ENCODE data around the gene PCDH15.

DNA sequence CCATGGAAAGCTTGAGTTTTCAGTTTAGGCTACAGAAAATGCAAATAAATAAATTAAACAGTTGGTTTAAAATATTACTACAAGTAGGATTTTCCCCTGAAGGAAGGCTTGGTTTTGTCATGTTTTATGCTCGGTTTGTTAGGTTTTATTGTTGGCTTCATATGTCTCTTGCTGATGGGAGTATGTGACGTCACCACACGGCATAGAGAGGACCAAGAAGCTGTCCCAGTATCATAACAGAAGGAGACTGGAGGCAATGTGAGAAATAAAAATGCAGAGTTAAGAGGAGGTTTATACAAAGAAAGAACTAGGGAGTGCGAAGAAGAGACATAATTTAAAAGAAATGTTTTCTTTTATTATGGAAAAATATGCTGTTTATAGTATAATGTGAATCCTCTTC is 24.4 kb downstream of the PCDH15 start:
- TF ChIP-seq, protein P1, sequence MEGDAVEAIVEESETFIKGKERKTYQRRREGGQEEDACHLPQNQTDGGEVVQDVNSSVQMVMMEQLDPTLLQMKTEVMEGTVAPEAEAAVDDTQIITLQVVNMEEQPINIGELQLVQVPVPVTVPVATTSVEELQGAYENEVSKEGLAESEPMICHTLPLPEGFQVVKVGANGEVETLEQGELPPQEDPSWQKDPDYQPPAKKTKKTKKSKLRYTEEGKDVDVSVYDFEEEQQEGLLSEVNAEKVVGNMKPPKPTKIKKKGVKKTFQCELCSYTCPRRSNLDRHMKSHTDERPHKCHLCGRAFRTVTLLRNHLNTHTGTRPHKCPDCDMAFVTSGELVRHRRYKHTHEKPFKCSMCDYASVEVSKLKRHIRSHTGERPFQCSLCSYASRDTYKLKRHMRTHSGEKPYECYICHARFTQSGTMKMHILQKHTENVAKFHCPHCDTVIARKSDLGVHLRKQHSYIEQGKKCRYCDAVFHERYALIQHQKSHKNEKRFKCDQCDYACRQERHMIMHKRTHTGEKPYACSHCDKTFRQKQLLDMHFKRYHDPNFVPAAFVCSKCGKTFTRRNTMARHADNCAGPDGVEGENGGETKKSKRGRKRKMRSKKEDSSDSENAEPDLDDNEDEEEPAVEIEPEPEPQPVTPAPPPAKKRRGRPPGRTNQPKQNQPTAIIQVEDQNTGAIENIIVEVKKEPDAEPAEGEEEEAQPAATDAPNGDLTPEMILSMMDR (IDR thresholded peaks at IDR 0.05), result no peak
- no peak for TF ChIP-seq POLR2A (IDR thresholded peaks at IDR 0.05)

Data from testis (tissue), 2 donors.